Loucy (cell line): ENCODE data around the gene RHEB.

ENCODE experiments used
- H2AFZ ChIP-seq: fragments of 200-600 bp; sonication (generic); 2 replicates; pipeline ENCODE4 v1.6.0; 2016; ENCODE audit warnings: antibody characterized with exemption, mild to moderate bottlenecking, low read length, moderate library complexity
- H3F3A ChIP-seq: fragments of 200-600 bp; 2 replicates; pipeline ENCODE4 v1.6.0; 2016; ENCODE audit warnings: antibody characterized with exemption, low read depth, mild to moderate bottlenecking
- H3K27me3 ChIP-seq: fragments of 200-600 bp; sonication (generic); 2 replicates; pipeline ENCODE4 v1.6.1; 2014; ENCODE audit warnings: low read length, mild to moderate bottlenecking; ENCODE audit not compliant: insufficient read depth, poor library complexity, severe bottlenecking
- H3K36me3 ChIP-seq: fragments of 200-600 bp; sonication (generic); 2 replicates; pipeline ENCODE4 v1.6.1; 2016; ENCODE audit warnings: low read length; ENCODE audit not compliant: insufficient read depth
- H3K4me1 ChIP-seq: fragments of 200-600 bp; sonication (generic); 2 replicates; pipeline ENCODE4 v1.5.1; 2014; ENCODE audit warnings: low read length, mild to moderate bottlenecking; ENCODE audit not compliant: insufficient read depth, poor library complexity, severe bottlenecking
- H3K4me2 ChIP-seq: fragments of 200-600 bp; sonication (generic); 2 replicates; pipeline ENCODE4 v1.6.0; 2014; ENCODE audit warnings: antibody characterized with exemption, low read length, low read depth, mild to moderate bottlenecking; ENCODE audit not compliant: poor library complexity, severe bottlenecking
- H3K4me3 ChIP-seq: fragments of 200-600 bp; sonication (generic); 2 replicates; pipeline ENCODE4 v1.5.1; 2014; ENCODE audit warnings: low read length, mild to moderate bottlenecking, mixed read lengths; ENCODE audit not compliant: poor library complexity, severe bottlenecking
- H3K79me2 ChIP-seq: fragments of 200-600 bp; sonication (generic); 2 replicates; pipeline ENCODE4 v1.6.1; 2014; ENCODE audit warnings: low read length; ENCODE audit not compliant: insufficient read depth
- H3K9ac ChIP-seq: fragments of 200-600 bp; sonication (generic); 2 replicates; pipeline ENCODE4 v1.6.0; 2014; ENCODE audit warnings: mild to moderate bottlenecking, low read depth, low read length, moderate library complexity; ENCODE audit not compliant: poor library complexity, severe bottlenecking
- H3K9me2 ChIP-seq: fragments of 200-600 bp; sonication (generic); replicated peaks from 2 replicates; pipeline ENCODE4 v1.6.1; 2016; ENCODE audit warnings: low read depth, low read length, mixed read lengths
- H3K9me3 ChIP-seq: fragments of 200-600 bp; sonication (generic); 2 replicates; pipeline ENCODE4 v1.6.1; 2014; ENCODE audit warnings: mild to moderate bottlenecking, antibody characterized with exemption, low read length, low read depth; ENCODE audit not compliant: insufficient read depth
- H4K20me1 ChIP-seq: fragments of 200-600 bp; sonication (generic); 2 replicates; pipeline ENCODE4 v1.6.0; 2014; ENCODE audit warnings: antibody characterized with exemption, low read length, mild to moderate bottlenecking; ENCODE audit not compliant: insufficient read depth, poor library complexity, severe bottlenecking
- CTCF ChIP-seq: fragments of 200-600 bp; sonication (generic); conservative IDR thresholded peaks from 2 replicates; pipeline ENCODE4 v1.5.1; 2014; ENCODE audit warnings: mild to moderate bottlenecking, antibody characterized with exemption, low read length
- EZH2phosphoT487 ChIP-seq: fragments of 200-600 bp; IDR thresholded peaks from 2 replicates; pipeline ENCODE4 v1.6.1; 2018; ENCODE audit warnings: antibody characterized with exemption, mild to moderate bottlenecking, moderate library complexity, borderline replicate concordance

The RHEB gene

DNA sequence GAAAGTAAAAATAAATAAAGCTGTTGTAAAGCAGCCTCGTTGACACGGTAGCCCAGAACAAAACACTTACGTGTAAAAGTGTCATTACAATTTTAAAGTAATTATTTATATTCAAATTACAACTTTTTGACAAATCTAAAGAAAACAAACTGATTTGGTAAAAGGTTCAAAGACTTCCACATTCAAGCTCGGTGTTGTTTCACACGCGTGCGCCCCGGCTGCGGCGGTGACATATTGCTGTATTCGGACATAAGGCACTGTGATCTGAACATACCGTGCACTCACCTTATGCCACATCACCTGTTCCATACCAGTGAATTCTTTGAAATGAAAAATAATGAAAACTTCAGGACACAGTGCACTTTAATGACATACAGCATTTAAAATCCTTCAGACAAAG, 36.9 kb upstream of the RHEB start:
- H3K79me2 ChIP-seq, result no peaks in the 10 kb centered on the region
- no peak overlapping the region for H3K4me2 ChIP-seq
- no peak overlapping the region for H3K9ac ChIP-seq
- H2AFZ ChIP-seq, result no peak overlapping the region
- no peaks in the 10 kb centered on the region for H3K27me3 ChIP-seq
- no peaks in the 10 kb centered on the region; the same call in 1 of the 2 replicates for H3K36me3 ChIP-seq
- no peaks in the 10 kb centered on the region for H3K9me2 ChIP-seq
- H3F3A ChIP-seq, result no peaks in the 10 kb centered on the region
- no peaks in the 10 kb centered on the region for H3K4me1 ChIP-seq
- TF ChIP-seq EZH2phosphoT487 (no peak), CTCF (no peak)
- no peaks in the 10 kb centered on the region for H4K20me1 ChIP-seq
- H3K4me3 ChIP-seq, result no peak overlapping the region
- no peaks in the 10 kb centered on the region for H3K9me3 ChIP-seq

DNA sequence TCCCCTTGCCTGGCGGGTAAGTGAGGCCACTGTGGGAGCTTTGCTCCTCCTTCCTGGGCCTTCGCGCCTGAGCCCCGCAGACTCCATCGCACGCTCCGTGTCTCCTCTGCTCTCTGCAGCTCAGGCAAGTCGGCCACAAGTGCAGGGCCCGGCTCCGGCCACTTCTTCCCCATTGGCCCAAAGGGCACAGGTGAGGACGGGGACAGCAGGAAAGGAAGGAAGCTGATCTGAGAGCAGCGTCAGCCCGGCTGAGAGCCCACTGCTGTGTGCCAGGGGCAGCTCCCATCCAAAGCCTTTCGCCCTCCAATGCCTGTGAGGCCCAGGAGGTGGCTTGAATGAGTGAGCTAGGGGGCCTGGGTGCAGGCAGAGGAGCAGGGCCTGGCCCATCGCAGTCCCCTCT, 33.7 kb upstream of the RHEB start:
- Histone ChIP-seq H3K4me2 (no peak overlapping the region), H3K79me2 (no peaks in the 10 kb centered on the region)

GRCh38 chr7:151552352-151553028, 32.8 kb upstream of the RHEB start:
- Histone ChIP-seq H3K9me2 (no peaks in the 10 kb centered on the region), H3K4me3 (no peak overlapping the region), H3K9ac (no peak overlapping the region), H4K20me1 (no peaks in the 10 kb centered on the region), H3K79me2 (no peaks in the 10 kb centered on the region), H3K4me1 (peaks cover 6% of the 10 kb centered on the region), H3K9me3 (no peaks in the 10 kb centered on the region), H3K4me2 (no peak overlapping the region), H2AFZ (no peak overlapping the region), H3F3A (no peaks in the 10 kb centered on the region), H3K36me3 (no peaks in the 10 kb centered on the region), H3K27me3 (no peaks in the 10 kb centered on the region)
- TF ChIP-seq CTCF, result no peak
- no peak for TF ChIP-seq EZH2phosphoT487

More for the DNA sequence above, 33.7 kb upstream of the RHEB start:
- Histone ChIP-seq H3F3A (no peaks in the 10 kb centered on the region), H3K4me1 (peaks cover 6% of the 10 kb centered on the region), H3K9ac (no peak overlapping the region), H3K36me3 (no peaks in the 10 kb centered on the region), H3K9me3 (no peaks in the 10 kb centered on the region), H3K27me3 (no peaks in the 10 kb centered on the region), H4K20me1 (no peaks in the 10 kb centered on the region), H2AFZ (no peak overlapping the region), H3K9me2 (no peaks in the 10 kb centered on the region), H3K4me3 (no peak overlapping the region)
- TF ChIP-seq EZH2phosphoT487 (no peak), CTCF (no peak)
